ENCODE results near the gene RCAN1. TPM values are rescaled to one million over a fixed set of nuclear protein-coding genes. Genes with fewer than 3 reads are reported as not detected.

RCAN1 gene
- total RNA-seq, 1 donor from 2014 or later = 22.9 TPM

DNA sequence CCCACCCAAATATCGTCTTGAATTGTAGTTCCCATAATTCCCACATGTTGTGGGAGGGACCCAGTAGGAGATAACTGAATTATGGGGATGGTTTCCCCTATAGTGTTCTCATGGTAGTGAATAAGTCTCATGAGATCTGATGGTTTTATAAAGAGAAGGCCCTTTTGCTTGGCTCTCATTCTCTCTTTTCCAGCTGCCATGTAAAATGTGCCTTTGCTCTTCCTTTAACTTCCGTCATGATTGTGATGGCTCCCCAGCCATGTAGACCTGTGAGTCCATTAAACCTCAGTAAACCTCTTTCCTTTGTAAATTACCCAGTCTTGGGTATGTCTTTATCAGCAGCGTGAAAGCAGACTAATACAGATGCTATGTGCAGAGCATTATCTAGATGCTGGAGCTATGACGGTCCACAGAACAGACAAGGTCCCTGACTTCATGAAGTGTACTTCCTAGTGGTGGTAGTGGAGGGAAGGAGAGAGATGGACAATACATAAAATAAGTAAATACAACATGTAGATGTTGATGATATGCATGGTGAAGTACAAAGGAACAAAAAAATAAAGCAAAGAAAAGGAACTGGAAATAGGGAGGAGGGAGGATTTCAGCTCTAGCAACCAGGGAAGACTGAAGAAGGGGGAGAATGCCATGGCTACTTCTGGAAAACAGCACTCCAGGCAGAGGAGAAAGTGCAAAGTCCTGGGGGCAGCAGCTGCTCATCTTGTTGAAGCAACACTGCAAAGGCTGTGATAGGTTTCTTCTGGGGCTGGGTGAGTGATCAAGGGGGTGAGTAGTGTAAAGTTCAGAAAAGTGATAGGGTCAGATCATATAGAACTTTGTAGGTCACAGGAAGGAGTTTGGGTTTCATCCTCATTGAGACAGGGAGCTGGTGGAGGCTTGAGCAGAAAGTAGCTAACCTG, 6.8 kb upstream of the RCAN1 start:
- intact Hi-C loops (cut with DNase I) = no loop called here
- ATAC-seq (no peak), DNase-seq (no peak)
- Histone ChIP-seq H3K36me3 (no peaks in the 10 kb centered on the region), H3K27me3 (ENCODE audit: low read depth) (peaks cover 6% of the 10 kb centered on the region), H3K4me3 (no peak overlapping the region), H3K9me3 (no peaks in the 10 kb centered on the region), H3K27ac (no peak overlapping the region), H3K4me1 (no peaks in the 10 kb centered on the region)
- TF ChIP-seq, protein P1, sequence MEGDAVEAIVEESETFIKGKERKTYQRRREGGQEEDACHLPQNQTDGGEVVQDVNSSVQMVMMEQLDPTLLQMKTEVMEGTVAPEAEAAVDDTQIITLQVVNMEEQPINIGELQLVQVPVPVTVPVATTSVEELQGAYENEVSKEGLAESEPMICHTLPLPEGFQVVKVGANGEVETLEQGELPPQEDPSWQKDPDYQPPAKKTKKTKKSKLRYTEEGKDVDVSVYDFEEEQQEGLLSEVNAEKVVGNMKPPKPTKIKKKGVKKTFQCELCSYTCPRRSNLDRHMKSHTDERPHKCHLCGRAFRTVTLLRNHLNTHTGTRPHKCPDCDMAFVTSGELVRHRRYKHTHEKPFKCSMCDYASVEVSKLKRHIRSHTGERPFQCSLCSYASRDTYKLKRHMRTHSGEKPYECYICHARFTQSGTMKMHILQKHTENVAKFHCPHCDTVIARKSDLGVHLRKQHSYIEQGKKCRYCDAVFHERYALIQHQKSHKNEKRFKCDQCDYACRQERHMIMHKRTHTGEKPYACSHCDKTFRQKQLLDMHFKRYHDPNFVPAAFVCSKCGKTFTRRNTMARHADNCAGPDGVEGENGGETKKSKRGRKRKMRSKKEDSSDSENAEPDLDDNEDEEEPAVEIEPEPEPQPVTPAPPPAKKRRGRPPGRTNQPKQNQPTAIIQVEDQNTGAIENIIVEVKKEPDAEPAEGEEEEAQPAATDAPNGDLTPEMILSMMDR (IDR thresholded peaks at IDR 0.05) = no peak

DNA sequence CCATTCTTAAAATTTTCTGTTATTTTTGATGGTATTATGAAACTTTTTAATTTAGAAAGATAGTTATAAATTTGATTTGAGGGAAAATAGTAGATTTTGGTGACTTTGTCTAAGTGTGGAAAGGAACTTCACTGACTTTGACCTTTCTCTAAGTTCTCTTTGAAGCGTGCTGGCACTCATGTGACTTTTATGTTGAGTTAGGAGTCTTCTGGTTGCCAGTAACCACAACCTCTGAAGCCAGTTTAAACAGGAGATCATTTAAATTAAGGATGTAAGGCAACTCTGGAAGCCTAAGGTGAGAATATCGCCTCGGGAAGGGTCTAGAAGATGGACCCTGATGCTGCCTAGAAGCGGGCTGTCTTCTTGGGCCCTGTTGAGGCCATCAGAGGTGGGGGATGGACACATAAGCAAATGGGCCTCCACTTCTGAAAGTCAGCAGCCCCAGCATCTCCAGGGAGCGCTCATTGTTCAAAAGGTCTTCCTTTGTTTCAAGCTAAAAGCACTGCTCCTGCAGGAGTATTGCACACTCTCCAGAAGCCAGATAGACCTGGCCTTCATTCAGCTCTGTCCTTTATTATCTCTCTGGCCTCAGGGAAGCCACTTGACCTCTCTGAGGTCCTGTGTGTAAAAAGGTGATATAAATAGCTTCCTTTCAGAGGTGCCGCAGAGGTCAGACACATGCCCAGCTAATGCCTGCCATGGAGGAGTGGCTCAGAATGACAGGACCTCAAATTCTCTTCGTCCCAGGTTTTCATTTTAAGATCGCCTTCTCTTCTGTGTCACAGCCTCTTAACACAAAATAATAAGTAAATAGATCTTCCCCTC, 5.1 kb upstream of the RCAN1 start:
- Histone ChIP-seq H3K9me3 (no peaks in the 10 kb centered on the region), H3K4me3 (no peak overlapping the region), H3K36me3 (no peaks in the 10 kb centered on the region), H3K27me3 (ENCODE audit: low read depth) (peaks cover 6% of the 10 kb centered on the region), H3K27ac (no peak overlapping the region), H3K4me1 (peaks cover 6% of the 10 kb centered on the region)
- ATAC-seq (no peak), DNase-seq (no peak)
- intact Hi-C loops (cut with DNase I) = no loop called here
- TF ChIP-seq, protein P1 (IDR thresholded peaks at IDR 0.05) = no peak

DNA sequence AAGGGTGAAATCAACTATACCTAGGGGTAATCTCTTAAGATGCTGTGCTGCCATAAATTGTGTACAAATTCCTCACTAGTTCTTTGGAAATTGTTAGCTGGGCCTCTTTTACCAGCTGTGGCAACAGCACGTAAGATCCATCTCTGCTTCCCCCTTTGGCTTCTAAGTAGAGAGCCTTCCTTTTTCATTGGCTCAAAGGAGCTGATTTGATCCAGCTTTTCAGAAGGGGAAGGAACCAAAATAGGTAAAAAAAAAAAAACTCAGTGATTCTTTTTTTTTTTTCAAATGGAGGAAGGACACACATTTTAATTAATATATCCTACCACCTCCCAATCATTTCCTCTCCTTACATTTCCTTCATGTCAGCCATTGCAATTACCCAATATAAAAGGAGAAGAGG, 4.0 kb upstream of the RCAN1 start:
- Histone ChIP-seq H3K36me3 (no peaks in the 10 kb centered on the region), H3K4me3 (no peak overlapping the region), H3K27ac (no peak overlapping the region), H3K4me1 (peaks cover 10% of the 10 kb centered on the region), H3K27me3 (ENCODE audit: low read depth) (peaks cover 6% of the 10 kb centered on the region), H3K9me3 (no peaks in the 10 kb centered on the region)
- DNase-seq (no peak), ATAC-seq (no peak)
- intact Hi-C loops (cut with DNase I) = no loop called here
- TF ChIP-seq, protein P1 (IDR thresholded peaks at IDR 0.05) = no peak

DNA sequence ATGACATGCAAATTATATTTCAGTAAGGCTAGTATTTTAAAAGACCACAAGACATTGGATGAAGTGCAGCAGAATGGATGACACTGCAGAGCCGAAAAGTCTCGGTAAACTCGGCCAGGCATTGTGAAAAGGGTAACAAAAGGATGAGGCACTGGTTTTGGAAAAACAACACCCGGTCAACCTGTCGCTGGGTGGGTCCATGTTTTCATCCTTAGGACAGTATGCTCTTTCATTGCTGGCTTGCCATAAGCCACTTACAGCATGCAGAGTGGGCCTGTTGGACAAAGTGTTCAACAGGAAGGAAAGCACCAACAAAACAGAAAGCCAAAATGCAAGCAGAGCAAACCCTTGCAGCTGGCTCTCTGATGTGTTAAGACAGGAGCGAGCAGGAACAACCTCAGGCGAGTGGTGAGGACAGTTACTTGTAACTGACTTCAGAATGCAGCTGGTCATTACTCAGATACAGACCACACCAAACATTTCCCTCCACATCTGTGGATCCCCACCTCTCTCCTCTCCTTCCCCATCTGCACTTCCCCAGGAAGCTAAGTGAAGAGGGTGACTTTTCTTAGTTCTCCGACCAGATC, 2.9 kb upstream of the RCAN1 start:
- Histone ChIP-seq H3K4me1 (peaks cover 21% of the 10 kb centered on the region), H3K4me3 (no peak overlapping the region), H3K9me3 (no peaks in the 10 kb centered on the region), H3K27ac (no peak overlapping the region), H3K27me3 (ENCODE audit: low read depth) (peaks cover 1% of the 10 kb centered on the region), H3K36me3 (no peaks in the 10 kb centered on the region)
- TF ChIP-seq, protein P1 (IDR thresholded peaks at IDR 0.05) = no peak
- ATAC-seq = no peak
- DNase-seq = no peak
- intact Hi-C loops (cut with DNase I) = no loop called here

DNA sequence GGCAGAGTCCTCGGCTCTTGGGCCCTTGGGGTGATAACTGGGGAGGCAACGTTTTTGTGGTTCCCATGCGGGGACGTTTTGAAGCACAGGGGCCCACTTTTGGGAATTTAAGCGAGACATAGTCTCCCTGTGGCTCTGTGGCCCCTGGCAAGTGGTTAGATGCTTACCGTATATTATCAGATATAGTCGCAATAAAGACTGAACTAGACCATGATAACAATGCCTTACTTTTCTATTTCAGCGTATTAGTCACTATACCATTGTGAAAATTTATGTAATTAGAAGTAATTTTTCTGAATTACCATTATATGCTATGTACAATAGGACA, 538 bp upstream of the RCAN1 start:
- Histone ChIP-seq H3K27me3 (ENCODE audit: low read depth) (no peaks in the 10 kb centered on the region), H3K9me3 (no peaks in the 10 kb centered on the region), H3K4me1 (peaks cover 25% of the 10 kb centered on the region), H3K27ac (peak overlapping the region; percentile 88), H3K36me3 (no peaks in the 10 kb centered on the region), H3K4me3 (peak overlapping the region; percentile 75)
- DNase-seq (no peak), ATAC-seq (peak in 1 of 2 donors; percentile 40)
- TF ChIP-seq, protein P1 (IDR thresholded peaks at IDR 0.05) = no peak
- intact Hi-C loops (cut with DNase I) = no loop called here
